Activated T-cell treated with anti-CD3 and anti-CD28 coated beads, Interleukin-2, amount 50 U/mL, for 4 hours (primary cell): ENCODE results near the gene MTIF3. TPM values are rescaled to one million over a fixed set of nuclear protein-coding genes. Genes with fewer than 3 reads are reported as not detected.
A peak's percentile ranks its signal among the peaks of the same experiment; 100 is the strongest.

Experiments
- ATAC-seq, 2 donors: fragments of 200-7000 bp; cut with Tn5 transposase; one replicate each; pipeline ENCODE4 v1.10.0; 2021
- DNase-seq: peaks from one replicate; pipeline ENCODE4 v3.0.0-alpha.2; 2020
- H3K27me3 Mint-ChIP-seq: one replicate; pipeline ENCODE4 v1.8.0; 2021; ENCODE audit warnings: low read depth, mixed read lengths
- H3K36me3 Mint-ChIP-seq: one replicate; pipeline ENCODE4 v1.8.0; 2022; ENCODE audit warnings: mixed read lengths; ENCODE audit not compliant: insufficient read depth
- H3K4me1 Mint-ChIP-seq: one replicate; pipeline ENCODE4 v1.8.0; 2021; ENCODE audit warnings: low read depth, mixed read lengths
- H3K4me3 Mint-ChIP-seq: one replicate; pipeline ENCODE4 v1.8.0; 2021; ENCODE audit warnings: mild to moderate bottlenecking, moderate library complexity, mixed read lengths
- H3K9me3 Mint-ChIP-seq: one replicate; pipeline ENCODE4 v1.8.0; 2021; ENCODE audit warnings: mixed read lengths
- total RNA-seq, 3 donors: library from RNA; stranded (reverse); gene quantifications; one replicate each; pipeline ENCODE4 v1.2.1, GENCODE V29; 2021

The MTIF3 gene, protein sequence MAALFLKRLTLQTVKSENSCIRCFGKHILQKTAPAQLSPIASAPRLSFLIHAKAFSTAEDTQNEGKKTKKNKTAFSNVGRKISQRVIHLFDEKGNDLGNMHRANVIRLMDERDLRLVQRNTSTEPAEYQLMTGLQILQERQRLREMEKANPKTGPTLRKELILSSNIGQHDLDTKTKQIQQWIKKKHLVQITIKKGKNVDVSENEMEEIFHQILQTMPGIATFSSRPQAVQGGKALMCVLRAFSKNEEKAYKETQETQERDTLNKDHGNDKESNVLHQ
- 10 to 100 TPM; 19.8 to 28.2 (median 21.2) TPM for total RNA-seq

DNA sequence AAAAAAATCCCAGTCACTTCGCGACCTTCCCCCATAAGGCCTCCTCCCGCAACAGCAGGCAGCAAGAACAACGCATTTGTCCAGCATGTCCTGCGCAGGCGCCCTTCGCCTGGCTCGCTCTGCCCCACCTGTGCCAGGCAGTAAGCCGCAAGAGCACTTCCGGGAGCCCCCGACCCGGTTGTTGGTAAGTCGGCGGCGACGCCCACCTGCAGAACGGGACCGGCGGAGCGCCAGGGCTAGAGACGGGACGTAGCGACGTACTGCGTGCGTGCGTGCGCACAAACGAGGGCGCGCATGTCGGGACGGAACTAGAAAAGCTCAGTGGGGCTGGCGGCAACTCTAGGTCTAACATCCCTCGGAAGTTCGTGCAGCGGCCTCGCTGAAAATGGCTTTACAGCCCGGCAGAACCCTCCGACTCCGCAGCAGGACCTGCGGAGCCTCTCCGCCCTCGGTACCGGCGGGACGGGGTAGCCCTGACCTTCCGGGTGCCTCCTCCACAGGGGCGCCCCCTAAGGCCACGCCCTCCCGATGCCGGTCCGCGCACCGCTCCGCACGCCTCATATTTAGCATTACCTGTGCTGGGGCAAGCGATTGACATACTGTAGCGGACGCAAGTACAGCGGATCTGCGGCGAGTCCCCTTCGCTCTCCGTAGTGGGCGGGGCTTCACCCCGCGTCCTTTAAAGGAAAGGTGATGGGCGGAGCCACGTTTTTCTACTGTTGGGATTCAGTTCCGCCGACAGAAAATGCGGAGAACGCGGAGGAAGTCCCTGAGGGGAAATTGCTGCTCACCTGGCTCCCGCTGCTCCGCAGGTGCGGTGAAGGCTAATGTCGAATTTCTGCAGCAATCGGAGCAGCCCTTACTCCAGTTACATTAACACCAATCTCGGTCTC is at the start of gene MTIF3:
Gene MTIF3 (minus strand): TSS at position 629 of the 893 bp plus-strand sequence. CDS start 10,116 bp downstream, outside the sequence.
- Mint-ChIP-seq H3K27me3 (no peaks in the 10 kb centered on the region), H3K9me3 (no peaks in the 10 kb centered on the region), H3K4me1 (peaks cover 57% of the 10 kb centered on the region), H3K4me3 (peak within 1 kb of the TSS; percentile 92), H3K36me3 (no peaks in the 10 kb centered on the region)
- ATAC-seq: peak; percentile 90
- peak; percentile 96 for DNase-seq

DNA sequence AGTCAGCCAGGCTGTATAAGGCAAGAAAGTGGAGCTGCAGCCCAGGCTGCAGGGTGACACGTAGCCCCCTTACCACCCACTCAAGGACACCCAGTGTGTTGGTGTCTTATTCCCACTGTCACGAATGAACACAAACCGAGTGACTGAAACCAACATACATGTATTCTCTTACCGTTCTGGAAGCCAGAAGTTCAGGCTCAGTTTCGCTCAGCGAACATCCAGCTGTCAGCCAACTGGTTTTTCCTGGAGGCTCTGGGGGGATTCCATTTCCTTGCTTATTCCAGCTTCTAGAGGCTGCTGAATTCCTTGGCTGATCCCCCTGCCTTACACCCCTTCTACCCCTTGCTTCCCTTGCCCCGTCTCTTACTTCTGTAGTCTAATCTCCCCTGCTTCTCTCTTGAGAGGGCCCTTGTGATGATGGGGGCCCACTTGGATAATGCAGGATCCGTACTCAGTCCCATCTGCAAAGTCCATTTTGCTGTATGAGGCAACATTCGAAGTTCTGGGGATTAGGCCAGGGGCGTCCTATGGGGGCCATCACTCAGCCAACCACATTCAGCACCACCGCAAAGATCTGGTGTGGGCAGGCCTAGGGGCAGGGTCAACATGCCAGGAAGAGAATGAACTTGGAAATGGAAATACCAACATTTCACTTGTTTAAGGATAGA is 47.3 kb upstream of the MTIF3 start:
- Mint-ChIP-seq H3K4me3 (no peak overlapping the region), H3K4me1 (no peaks in the 10 kb centered on the region), H3K27me3 (peaks cover 4% of the 10 kb centered on the region), H3K36me3 (no peaks in the 10 kb centered on the region), H3K9me3 (no peaks in the 10 kb centered on the region)
- ATAC-seq (no peak), DNase-seq (no peak)

DNA sequence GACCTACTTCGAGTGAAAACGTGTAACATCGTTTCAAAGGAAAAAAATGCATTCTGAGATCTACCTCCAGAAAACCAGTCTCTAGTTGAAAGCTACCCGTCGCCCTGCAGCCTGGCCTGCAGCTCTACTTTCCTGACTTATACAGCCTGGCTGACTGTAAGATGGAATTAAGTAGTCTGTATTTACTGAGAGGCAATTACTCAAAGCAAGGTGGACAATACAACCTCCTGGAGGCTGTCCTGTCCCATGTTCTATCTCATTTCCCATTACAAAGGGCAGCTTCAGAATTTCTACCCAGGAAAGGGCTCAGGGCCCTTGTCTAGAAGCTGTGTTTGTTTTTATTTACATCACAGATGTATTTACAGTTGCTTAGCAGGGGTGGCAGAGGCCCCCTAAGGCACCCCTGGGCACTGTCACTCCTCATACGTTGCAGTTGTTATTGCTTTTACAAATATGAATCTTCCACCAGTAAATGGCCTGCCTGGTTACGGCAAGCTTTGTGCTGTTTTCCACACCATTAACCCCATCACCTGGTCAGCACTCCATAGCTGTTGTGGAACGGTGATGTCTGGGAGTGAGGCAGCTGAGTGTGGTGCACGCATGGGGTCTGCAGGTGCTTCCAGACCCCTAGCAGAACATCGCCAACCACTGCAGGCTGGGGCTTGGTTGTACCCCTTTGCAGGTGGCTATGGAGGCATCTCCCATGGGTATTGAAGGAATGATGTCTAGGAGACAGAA is 46.3 kb upstream of the MTIF3 start:
- no peaks in the 10 kb centered on the region for H3K4me1 Mint-ChIP-seq
- no peak for ATAC-seq
- peaks cover 4% of the 10 kb centered on the region for H3K27me3 Mint-ChIP-seq
- H3K9me3 Mint-ChIP-seq: no peaks in the 10 kb centered on the region
- H3K4me3 Mint-ChIP-seq: no peak overlapping the region
- DNase-seq: no peak
- no peaks in the 10 kb centered on the region for H3K36me3 Mint-ChIP-seq

DNA sequence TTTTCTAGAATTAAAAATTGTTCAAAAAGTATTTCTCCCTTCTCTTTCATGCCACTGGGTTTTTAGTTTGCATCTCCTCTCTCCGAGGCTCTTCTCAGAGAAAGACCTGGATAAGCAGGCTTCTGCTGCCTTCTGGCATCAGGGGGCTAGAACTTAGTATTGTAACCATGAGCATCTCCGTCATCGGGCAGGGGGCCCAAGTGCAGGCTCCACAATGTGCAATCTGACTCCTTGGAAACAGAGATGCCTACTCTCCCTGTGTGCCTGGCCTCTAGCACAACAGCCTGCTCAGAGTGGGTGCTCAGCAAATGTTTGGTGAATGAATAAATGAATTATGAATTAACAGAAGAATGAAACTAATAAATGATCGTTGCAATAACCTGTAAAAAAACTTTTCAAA is 45.6 kb upstream of the MTIF3 start:
- no peaks in the 10 kb centered on the region for H3K36me3 Mint-ChIP-seq
- no peaks in the 10 kb centered on the region for H3K9me3 Mint-ChIP-seq
- DNase-seq (no peak), ATAC-seq (no peak)
- H3K4me3 Mint-ChIP-seq: no peak overlapping the region
- H3K4me1 Mint-ChIP-seq: no peaks in the 10 kb centered on the region
- peaks cover 4% of the 10 kb centered on the region for H3K27me3 Mint-ChIP-seq

DNA sequence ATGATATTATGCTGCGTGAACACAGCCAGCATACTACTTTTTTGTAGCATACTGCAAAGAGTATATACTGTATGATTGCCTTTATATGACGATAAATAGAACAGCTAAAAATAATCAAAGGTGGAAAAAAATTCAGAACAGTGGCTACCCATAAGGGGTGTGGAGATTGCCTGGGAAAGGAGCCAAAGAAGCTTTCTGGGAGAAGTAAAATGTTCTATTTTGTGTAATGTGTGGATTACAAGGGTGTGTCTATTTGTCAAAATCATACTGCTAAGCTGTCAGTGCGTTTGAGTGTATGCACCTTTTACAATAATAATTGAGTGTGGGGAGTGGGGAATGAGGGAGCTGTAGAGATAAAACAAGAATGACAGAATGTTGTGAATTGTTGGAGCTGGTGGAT is 45.2 kb upstream of the MTIF3 start:
- ATAC-seq (no peak), DNase-seq (no peak)
- H3K4me1 Mint-ChIP-seq: no peaks in the 10 kb centered on the region
- H3K4me3 Mint-ChIP-seq: no peak overlapping the region
- H3K36me3 Mint-ChIP-seq: no peaks in the 10 kb centered on the region
- H3K27me3 Mint-ChIP-seq: no peaks in the 10 kb centered on the region
- H3K9me3 Mint-ChIP-seq: no peaks in the 10 kb centered on the region

DNA sequence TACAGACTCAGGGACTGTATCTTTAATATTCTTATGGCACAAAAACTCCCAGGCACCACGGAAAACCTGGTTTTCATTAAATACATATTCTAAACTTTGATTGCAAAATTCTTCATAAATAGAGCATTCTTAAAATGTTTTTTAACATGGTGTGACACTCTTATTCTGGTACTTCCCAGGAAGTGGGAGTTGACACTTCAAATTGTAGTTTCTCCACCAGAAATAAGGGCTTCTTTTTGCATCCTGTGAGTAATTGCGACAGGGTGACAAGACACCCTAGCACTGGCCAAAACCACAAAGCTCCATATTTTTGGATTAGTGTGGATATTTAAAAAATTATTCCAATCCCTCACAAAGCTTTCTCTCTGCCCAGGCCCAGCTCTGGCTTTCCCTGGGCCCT is 43.6 kb upstream of the MTIF3 start:
- Mint-ChIP-seq H3K4me1 (no peaks in the 10 kb centered on the region), H3K4me3 (no peak overlapping the region), H3K36me3 (no peaks in the 10 kb centered on the region), H3K27me3 (no peaks in the 10 kb centered on the region), H3K9me3 (no peaks in the 10 kb centered on the region)
- no peak for ATAC-seq
- no peak for DNase-seq

DNA sequence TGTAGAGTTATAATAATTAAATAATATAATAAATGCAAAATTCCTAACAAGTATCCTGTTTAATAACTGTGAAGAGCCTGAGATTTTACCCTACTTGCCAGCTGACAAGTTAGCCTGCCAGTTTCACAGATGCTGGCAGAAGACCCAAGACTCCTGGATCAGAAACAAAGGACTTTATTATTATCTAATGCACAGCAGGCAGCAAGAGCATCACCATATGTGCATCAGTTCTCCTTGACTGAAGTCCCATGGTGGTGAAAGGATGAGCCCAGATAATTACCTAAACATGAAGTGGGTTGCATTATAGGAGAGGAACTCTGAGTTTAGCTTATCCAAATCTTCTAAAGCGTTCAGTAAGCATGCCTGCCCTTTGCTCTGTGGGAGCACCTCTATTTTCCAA is 39.1 kb upstream of the MTIF3 start:
- ATAC-seq: no peak
- Mint-ChIP-seq H3K36me3 (no peaks in the 10 kb centered on the region), H3K4me3 (no peak overlapping the region), H3K9me3 (no peaks in the 10 kb centered on the region), H3K4me1 (no peaks in the 10 kb centered on the region), H3K27me3 (peaks cover 6% of the 10 kb centered on the region)
- DNase-seq: no peak

DNA sequence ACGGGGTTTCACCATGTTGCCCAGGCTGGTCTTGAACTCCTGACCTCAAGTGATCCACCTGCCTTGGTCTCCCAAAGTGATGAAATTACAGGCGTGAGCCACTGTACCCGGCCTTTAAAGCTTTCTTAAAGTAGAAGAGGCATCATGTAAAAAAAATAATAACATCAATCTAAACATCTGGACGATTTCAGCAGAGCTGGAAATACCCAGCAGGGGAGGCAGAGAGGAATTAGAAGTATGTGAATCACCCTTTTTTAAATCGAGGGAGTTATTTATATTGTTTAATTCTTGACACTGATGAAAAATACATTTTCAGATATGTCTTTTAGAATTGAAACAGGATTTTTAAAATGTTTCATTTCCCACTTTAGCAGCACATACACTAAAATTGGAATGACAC is 37.4 kb upstream of the MTIF3 start:
- Mint-ChIP-seq H3K4me1 (peaks cover 4% of the 10 kb centered on the region), H3K9me3 (peaks cover 4% of the 10 kb centered on the region), H3K27me3 (peaks cover 6% of the 10 kb centered on the region), H3K4me3 (no peak overlapping the region), H3K36me3 (no peaks in the 10 kb centered on the region)
- ATAC-seq: no peak
- DNase-seq: no peak

DNA sequence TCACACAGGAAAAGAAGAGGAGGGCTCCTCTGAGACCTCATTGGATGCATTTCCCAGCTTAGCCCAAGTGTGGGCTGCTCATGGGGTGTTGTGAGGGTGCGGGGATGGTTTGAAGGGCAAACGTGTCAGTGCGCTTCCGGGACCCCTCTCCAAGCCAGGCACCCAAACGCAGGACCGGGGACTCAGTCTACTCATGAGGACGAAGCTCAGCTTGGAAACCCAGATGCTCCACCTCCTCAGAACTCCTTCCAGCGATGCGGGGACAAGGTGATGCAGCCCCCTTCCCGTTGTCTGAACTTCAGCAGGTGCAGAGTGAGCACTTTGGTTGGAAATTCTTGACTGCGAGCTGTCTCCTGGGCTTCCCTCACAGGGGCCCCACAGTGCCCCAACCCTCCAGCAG is 33.1 kb upstream of the MTIF3 start:
- DNase-seq (no peak), ATAC-seq (no peak)
- Mint-ChIP-seq H3K4me1 (peaks cover 6% of the 10 kb centered on the region), H3K9me3 (peaks cover 12% of the 10 kb centered on the region), H3K4me3 (no peak overlapping the region), H3K27me3 (peaks cover 7% of the 10 kb centered on the region), H3K36me3 (no peaks in the 10 kb centered on the region)

DNA sequence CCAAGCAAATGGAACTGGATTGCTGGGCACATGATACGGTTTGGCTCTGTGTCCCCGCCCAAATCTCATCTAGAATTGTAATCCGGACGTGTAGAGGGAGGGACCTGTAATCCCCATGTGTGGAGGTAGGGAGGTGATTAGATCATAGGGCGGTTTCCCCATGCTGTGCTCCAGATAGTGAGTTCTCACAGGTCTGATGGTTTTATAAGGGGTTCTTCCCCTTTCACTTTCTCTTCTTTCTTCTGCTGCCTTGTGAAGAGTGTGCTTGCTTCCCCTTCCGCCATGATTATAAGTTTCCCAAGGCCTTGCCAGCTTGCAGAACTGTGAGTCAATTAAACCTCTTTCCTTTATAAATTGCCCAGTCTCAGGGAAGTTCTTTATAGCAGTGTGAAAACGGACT is 32.6 kb upstream of the MTIF3 start:
- peaks cover 12% of the 10 kb centered on the region for H3K9me3 Mint-ChIP-seq
- ATAC-seq (peak; percentile 18 to 58), DNase-seq (no peak)
- peaks cover 10% of the 10 kb centered on the region for H3K4me1 Mint-ChIP-seq
- H3K4me3 Mint-ChIP-seq: no peak overlapping the region
- no peaks in the 10 kb centered on the region for H3K36me3 Mint-ChIP-seq
- H3K27me3 Mint-ChIP-seq: peaks cover 9% of the 10 kb centered on the region

DNA sequence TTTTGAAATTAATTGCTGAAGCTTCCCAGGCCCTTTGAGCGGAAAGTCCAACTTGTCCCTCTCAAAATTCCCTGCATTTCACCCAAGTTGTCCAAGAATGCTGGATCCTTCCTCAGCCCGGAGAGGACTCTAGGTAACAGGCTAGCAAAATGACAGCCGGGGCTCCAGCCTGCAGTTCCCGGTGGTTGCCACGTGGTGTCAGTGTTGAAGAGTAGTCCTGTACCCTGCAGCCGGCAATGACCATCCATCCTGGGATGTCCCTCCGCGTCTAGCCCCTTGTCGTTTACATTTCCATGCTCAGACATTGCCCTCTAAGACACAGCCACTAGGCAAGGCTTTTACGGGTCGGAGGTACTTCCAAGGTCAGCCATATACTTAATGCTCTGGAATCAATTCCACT is 31.4 kb upstream of the MTIF3 start:
- H3K27me3 Mint-ChIP-seq: peaks cover 10% of the 10 kb centered on the region
- no peaks in the 10 kb centered on the region for H3K36me3 Mint-ChIP-seq
- DNase-seq: peak; percentile 6
- peaks cover 12% of the 10 kb centered on the region for H3K9me3 Mint-ChIP-seq
- peaks cover 20% of the 10 kb centered on the region for H3K4me1 Mint-ChIP-seq
- H3K4me3 Mint-ChIP-seq: no peak overlapping the region
- ATAC-seq: no peak

DNA sequence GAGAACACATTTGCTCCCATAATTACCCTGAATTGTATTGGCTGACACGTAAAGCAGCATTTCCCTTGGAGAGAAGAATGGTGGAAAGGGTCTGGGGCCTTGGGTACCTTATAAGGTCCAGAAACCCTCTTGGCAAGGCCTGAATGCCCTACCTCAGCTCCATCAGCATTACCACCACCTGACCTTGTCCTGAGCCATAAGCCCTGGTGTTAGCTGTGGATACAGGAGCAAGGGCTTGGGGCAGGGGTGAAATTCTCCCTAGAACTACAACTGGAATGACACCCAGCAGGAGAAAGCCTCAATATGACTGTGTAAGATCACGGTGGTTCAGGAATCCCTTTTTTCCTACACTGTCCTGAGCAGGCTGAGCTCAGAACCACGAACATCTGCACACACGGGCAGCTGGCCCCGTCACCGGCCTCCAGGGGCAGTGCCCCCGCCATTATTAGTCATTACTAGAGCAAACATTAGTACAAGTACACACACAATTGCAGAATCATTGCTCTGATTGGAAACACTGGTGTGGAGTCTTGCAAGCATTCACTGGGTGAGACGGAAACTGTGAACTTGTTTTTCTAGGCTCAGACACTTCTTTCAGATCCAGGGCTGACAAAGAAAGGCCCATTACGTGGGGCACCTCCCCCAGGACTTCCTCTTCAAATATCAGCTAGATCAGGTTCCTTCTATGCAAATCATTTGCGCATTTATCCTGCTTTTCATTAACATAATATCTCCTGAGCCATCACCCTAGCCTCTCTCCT is 26.8 kb upstream of the MTIF3 start:
- no peak for DNase-seq
- Mint-ChIP-seq H3K36me3 (no peaks in the 10 kb centered on the region), H3K4me3 (no peak overlapping the region), H3K4me1 (peaks cover 14% of the 10 kb centered on the region), H3K27me3 (peaks cover 2% of the 10 kb centered on the region), H3K9me3 (peaks cover under 1% of the 10 kb centered on the region)
- peak in 1 of 2 donors; percentile 61 for ATAC-seq

DNA sequence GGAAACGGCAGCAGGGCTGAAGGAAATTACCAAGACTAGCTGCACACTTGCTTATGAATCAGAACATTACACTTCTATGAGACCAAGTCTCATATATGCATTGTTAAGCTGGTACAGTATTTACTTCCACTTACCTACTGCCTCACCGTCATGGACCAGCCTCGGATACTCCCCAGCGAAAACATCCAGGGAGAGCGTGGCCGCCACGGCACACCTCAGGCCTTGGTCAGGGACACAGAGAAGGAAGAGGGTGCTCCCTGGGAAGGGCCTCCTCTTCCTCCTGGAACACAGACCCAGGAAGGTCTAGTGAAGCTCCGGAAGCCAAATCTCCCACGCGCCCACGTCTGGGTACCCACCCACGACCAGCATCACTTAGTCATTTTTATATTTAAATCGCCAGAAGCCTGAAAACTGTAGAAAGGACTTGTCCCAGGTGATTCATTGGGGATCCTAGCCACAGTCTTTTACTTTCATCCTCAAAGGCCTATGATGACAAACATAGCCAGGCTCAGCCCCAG is 24.4 kb upstream of the MTIF3 start:
- Mint-ChIP-seq H3K9me3 (no peaks in the 10 kb centered on the region), H3K36me3 (no peaks in the 10 kb centered on the region), H3K4me3 (no peak overlapping the region), H3K27me3 (peaks cover 2% of the 10 kb centered on the region), H3K4me1 (peaks cover 14% of the 10 kb centered on the region)
- DNase-seq: no peak
- no peak for ATAC-seq
